HEK293 (cell line): ENCODE data around the gene FGD5.

Source experiments
- CTCF ChIA-PET: fragments of 350-600 bp; formaldehyde crosslinking; extraction: SDS; loops from one replicate; lab custom pipeline; 2021; ENCODE audit warnings: antibody characterized with exemption; lab: Yijun Ruan, JAX
- POLR2A ChIA-PET: fragments of 300-600 bp; formaldehyde crosslinking; extraction: SDS; loops from one replicate; lab custom pipeline; 2020; ENCODE audit warnings: antibody characterized with exemption, inconsistent platforms; lab: Yijun Ruan, JAX
- H3K27ac ChIP-seq: fragments of 200-500 bp; sonication (Bioruptor generic); 2 replicates; pipeline ENCODE4 v1.5.1; 2014; ENCODE audit warnings: low read depth, low read length, control low read depth, inconsistent platforms; ENCODE audit errors: extremely low read depth
- H3K36me3 ChIP-seq, 2 experiments: fragments of 200-500 bp in 1 of 2; sonication (Bioruptor generic) in 1 of 2; 1 replicate in 1 of 2; 2 replicates in 1 of 2; pipeline ENCODE4 v1.5.1; 2014 to 2017; ENCODE audit warnings: inconsistent platforms in 2 of 2, low read length in 2 of 2; ENCODE audit not compliant: control insufficient read depth in 2 of 2, insufficient read depth in 1 of 2
- H3K4me1 ChIP-seq: fragments of 200-500 bp; sonication (Bioruptor generic); 2 replicates; pipeline ENCODE4 v1.5.1; 2014; ENCODE audit warnings: mild to moderate bottlenecking, low read length, inconsistent platforms; ENCODE audit not compliant: control insufficient read depth, insufficient read depth
- H3K4me3 ChIP-seq: 2 replicates; pipeline ENCODE4 v1.5.1; 2011; ENCODE audit warnings: low read depth, mild to moderate bottlenecking, control low read depth, low read length, moderate library complexity
- H3K9me3 ChIP-seq: fragments of 200-500 bp; sonication (Bioruptor generic); 2 replicates; pipeline ENCODE4 v1.5.1; 2014; ENCODE audit warnings: low read depth, low read length, inconsistent platforms; ENCODE audit not compliant: control insufficient read depth, insufficient read depth
- GLIS1 ChIP-seq: fragments of 450-650 bp; formaldehyde crosslinking; IDR thresholded peaks from 2 replicates; pipeline ENCODE4 v1.5.1; 2016; ENCODE audit warnings: missing biosample characterization, missing genetic modification characterization
- TRIM28 ChIP-seq: IDR thresholded peaks from 2 replicates; pipeline ENCODE4 v1.6.1; 2011; ENCODE audit warnings: low read length, control low read depth, borderline replicate concordance
- ZNF114 ChIP-seq: fragments of 450-650 bp; formaldehyde crosslinking; IDR thresholded peaks from 2 replicates; pipeline ENCODE4 v1.5.0; 2017; ENCODE audit warnings: missing biosample characterization, missing genetic modification characterization
- ZNF155 ChIP-seq: fragments of 450-650 bp; formaldehyde crosslinking; IDR thresholded peaks from 2 replicates; pipeline ENCODE4 v1.5.1; 2016; ENCODE audit warnings: missing biosample characterization, missing genetic modification characterization
- ZNF274 ChIP-seq, 2 experiments: fragments of 200-500 bp in 1 of 2; fragments of 450-650 bp in 1 of 2; sonication (Bioruptor generic) in 1 of 2; formaldehyde crosslinking in 1 of 2; IDR thresholded peaks; 2 replicates each; pipeline versions ENCODE4 v1.5.1 to v1.6.1; 2014 to 2016; ENCODE audit warnings: borderline replicate concordance in 1 of 2, inconsistent platforms in 1 of 2, low read length in 1 of 2, missing biosample characterization in 1 of 2, missing genetic modification characterization in 1 of 2
- ZNF404 ChIP-seq: fragments of 450-650 bp; formaldehyde crosslinking; IDR thresholded peaks from 2 replicates; pipeline ENCODE4 v1.5.1; 2017; ENCODE audit warnings: missing biosample characterization, missing genetic modification characterization
- ZNF510 ChIP-seq: fragments of 450-650 bp; formaldehyde crosslinking; IDR thresholded peaks from 2 replicates; pipeline ENCODE4 v1.5.1; 2018; ENCODE audit warnings: mild to moderate bottlenecking, missing genetic modification characterization, missing biosample characterization; ENCODE audit not compliant: insufficient replicate concordance
- ZNF600 ChIP-seq: fragments of 450-650 bp; formaldehyde crosslinking; IDR thresholded peaks from 2 replicates; pipeline ENCODE4 v1.5.1; 2016; ENCODE audit warnings: missing biosample characterization, missing genetic modification characterization
- ZNF624 ChIP-seq: fragments of 450-650 bp; formaldehyde crosslinking; IDR thresholded peaks from 2 replicates; pipeline ENCODE4 v1.5.1; 2017; ENCODE audit warnings: missing biosample characterization, missing genetic modification characterization
- ZNF629 ChIP-seq: fragments of 450-650 bp; formaldehyde crosslinking; IDR thresholded peaks from 2 replicates; pipeline ENCODE4 v1.5.1; 2017; ENCODE audit warnings: missing biosample characterization, missing genetic modification characterization
- ZSCAN23 ChIP-seq: fragments of 450-650 bp; formaldehyde crosslinking; IDR thresholded peaks from 2 replicates; pipeline ENCODE4 v1.5.1; 2016; ENCODE audit warnings: missing biosample characterization, missing genetic modification characterization
- TF ChIP-seq, protein P1 (sequence below): fragments of 450-650 bp; formaldehyde crosslinking; IDR thresholded peaks from 2 replicates; pipeline ENCODE4 v1.5.1; 2016; ENCODE audit warnings: missing biosample characterization, missing genetic modification characterization
- TF ChIP-seq, protein P2 (sequence below): fragments of 450-650 bp; formaldehyde crosslinking; IDR thresholded peaks from 2 replicates; pipeline ENCODE4 v1.5.1; 2016; ENCODE audit warnings: missing biosample characterization, missing genetic modification characterization
- TF ChIP-seq, protein P3 (sequence below): fragments of 450-650 bp; formaldehyde crosslinking; IDR thresholded peaks from 2 replicates; pipeline ENCODE4 v1.5.1; 2016; ENCODE audit warnings: missing biosample characterization, missing genetic modification characterization
- TF ChIP-seq, protein P4 (sequence below): fragments of 450-650 bp; formaldehyde crosslinking; IDR thresholded peaks from 2 replicates; pipeline ENCODE4 v1.5.1; 2016; ENCODE audit warnings: missing biosample characterization, missing genetic modification characterization

The FGD5 gene

DNA sequence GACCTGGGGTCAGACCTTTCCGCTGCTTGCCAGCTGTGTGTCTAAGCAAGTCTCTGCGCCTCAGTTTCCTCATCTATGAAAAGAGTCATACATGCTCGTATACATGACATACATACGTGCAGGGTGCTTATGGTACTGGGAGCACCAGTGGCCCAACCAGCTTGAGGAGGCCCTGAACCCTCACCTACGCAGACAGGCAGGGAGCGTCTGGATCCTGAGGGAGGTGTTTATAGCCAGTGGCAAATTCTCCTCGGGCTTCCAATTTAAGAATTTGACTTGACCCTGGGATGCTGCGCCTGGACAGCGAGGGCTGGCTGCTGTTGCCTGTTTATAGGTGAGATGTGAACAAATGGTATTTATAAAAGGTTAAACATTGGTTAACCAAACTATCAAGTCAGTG, 17.7 kb upstream of the FGD5 start:
- TF ChIP-seq ZNF114 (tag by site-specific recombination) = no peak
- no peak for TF ChIP-seq ZNF624 (tag by site-specific recombination)
- TF ChIP-seq, protein P1, sequence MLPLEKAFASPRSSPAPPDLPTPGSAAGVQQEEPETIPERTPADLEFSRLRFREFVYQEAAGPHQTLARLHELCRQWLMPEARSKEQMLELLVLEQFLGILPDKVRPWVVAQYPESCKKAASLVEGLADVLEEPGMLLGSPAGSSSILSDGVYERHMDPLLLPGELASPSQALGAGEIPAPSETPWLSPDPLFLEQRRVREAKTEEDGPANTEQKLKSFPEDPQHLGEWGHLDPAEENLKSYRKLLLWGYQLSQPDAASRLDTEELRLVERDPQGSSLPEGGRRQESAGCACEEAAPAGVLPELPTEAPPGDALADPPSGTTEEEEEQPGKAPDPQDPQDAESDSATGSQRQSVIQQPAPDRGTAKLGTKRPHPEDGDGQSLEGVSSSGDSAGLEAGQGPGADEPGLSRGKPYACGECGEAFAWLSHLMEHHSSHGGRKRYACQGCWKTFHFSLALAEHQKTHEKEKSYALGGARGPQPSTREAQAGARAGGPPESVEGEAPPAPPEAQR (tag by site-specific recombination) = no peak
- TF ChIP-seq ZSCAN23 (tag by site-specific recombination) = no peak
- TF ChIP-seq ZNF404 (tag by site-specific recombination) = no peak
- TF ChIP-seq, protein P2, sequence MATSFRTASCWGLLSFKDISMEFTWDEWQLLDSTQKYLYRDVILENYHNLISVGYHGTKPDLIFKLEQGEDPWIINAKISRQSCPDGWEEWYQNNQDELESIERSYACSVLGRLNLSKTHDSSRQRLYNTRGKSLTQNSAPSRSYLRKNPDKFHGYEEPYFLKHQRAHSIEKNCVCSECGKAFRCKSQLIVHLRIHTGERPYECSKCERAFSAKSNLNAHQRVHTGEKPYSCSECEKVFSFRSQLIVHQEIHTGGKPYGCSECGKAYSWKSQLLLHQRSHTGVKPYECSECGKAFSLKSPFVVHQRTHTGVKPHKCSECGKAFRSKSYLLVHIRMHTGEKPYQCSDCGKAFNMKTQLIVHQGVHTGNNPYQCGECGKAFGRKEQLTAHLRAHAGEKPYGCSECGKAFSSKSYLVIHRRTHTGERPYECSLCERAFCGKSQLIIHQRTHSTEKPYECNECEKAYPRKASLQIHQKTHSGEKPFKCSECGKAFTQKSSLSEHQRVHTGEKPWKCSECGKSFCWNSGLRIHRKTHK (tag by site-specific recombination) = no peak
- TF ChIP-seq, protein P3, sequence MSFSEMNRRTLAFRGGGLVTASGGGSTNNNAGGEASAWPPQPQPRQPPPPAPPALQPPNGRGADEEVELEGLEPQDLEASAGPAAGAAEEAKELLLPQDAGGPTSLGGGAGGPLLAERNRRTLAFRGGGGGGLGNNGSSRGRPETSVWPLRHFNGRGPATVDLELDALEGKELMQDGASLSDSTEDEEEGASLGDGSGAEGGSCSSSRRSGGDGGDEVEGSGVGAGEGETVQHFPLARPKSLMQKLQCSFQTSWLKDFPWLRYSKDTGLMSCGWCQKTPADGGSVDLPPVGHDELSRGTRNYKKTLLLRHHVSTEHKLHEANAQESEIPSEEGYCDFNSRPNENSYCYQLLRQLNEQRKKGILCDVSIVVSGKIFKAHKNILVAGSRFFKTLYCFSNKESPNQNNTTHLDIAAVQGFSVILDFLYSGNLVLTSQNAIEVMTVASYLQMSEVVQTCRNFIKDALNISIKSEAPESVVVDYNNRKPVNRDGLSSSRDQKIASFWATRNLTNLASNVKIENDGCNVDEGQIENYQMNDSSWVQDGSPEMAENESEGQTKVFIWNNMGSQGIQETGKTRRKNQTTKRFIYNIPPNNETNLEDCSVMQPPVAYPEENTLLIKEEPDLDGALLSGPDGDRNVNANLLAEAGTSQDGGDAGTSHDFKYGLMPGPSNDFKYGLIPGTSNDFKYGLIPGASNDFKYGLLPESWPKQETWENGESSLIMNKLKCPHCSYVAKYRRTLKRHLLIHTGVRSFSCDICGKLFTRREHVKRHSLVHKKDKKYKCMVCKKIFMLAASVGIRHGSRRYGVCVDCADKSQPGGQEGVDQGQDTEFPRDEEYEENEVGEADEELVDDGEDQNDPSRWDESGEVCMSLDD (tag by site-specific recombination) = no peak
- no peak for TF ChIP-seq ZNF155 (tag by site-specific recombination)
- TF ChIP-seq ZNF510 (tag by site-specific recombination) = no peak
- no peak for TF ChIP-seq ZNF600 (tag by site-specific recombination)
- no peak for TF ChIP-seq ZNF274 (IDR thresholded peaks at IDR 0.05; ENCODE audit: low read length)
- no peak for TF ChIP-seq ZNF274 (tag by site-specific recombination; IDR thresholded peaks at IDR 0.05; ENCODE audit: borderline replicate concordance)
- TF ChIP-seq ZNF629 (tag by site-specific recombination) = no peak
- TF ChIP-seq, protein P4, sequence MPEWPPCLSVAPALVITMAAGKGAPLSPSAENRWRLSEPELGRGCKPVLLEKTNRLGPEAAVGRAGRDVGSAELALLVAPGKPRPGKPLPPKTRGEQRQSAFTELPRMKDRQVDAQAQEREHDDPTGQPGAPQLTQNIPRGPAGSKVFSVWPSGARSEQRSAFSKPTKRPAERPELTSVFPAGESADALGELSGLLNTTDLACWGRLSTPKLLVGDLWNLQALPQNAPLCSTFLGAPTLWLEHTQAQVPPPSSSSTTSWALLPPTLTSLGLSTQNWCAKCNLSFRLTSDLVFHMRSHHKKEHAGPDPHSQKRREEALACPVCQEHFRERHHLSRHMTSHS (tag by site-specific recombination) = no peak
- POLR2A ChIA-PET = no interaction called here
- Histone ChIP-seq H3K27ac (no peak overlapping the region), H3K4me3 (no peak overlapping the region), H3K9me3 (no peaks in the 10 kb centered on the region), H3K4me1 (no peaks in the 10 kb centered on the region), H3K36me3 (no peaks in the 10 kb centered on the region)
- CTCF ChIA-PET = no interaction called here

DNA sequence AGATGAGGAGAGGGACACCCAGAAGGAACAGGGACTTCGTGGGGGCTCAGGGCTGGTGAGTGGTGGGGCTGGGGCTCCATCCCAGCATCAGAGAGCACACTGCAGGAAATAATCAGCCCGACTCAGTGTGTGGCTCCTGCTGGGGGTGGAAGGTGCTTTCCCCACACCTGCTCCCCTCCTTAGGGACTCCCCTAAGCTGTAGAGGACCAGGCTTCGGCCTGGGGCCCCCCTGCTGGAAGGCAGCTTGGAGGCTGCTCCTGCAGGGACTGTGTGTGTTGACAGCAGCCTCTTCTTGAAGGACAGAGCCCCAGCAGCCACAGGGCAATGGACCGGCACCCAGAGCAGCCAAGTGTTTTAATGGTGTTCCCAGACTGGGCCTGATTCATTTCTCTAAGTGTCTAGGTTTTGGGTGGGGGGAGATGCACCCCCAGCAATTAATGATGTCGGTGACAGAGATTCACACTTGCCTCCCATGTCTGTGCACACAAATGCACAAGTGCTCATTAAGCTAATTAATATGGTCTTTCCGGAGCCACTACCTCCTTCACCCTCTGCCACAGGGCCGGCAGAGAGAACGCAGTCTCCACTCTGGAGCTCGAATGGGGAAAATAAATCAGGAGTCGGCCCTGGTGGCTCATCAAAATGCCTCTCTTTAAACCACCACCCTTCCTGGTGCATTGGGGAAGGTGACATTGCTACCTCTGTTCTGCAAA, 16.9 kb upstream of the FGD5 start:
- H3K4me1 ChIP-seq = no peaks in the 10 kb centered on the region
- no peak overlapping the region for H3K27ac ChIP-seq
- H3K36me3 ChIP-seq = no peaks in the 10 kb centered on the region
- CTCF ChIA-PET = interaction anchor here (1.5 kb wide), 1 partner anchor 10 kb away, joined by 4 read pairs; no protein-coding TSS in a partner anchor
- no peak overlapping the region for H3K4me3 ChIP-seq
- TF ChIP-seq GLIS1 (tag by site-specific recombination) (peak; percentile 38; the same call in 1 of the 2 replicates), TRIM28 (no peak)
- TF ChIP-seq, all 188 proteins: peak for 1
- H3K9me3 ChIP-seq = no peaks in the 10 kb centered on the region
- POLR2A ChIA-PET = no interaction called here
